ENCODE results near the gene COG6. TPM values are rescaled to one million over a fixed set of nuclear protein-coding genes. Genes with fewer than 3 reads are reported as not detected.

The COG6 gene
- total and polyA plus RNA-seq, 2 of the 4 experiments (the other 2 are of a cell fraction) = 22.8 to 37.5 TPM

DNA sequence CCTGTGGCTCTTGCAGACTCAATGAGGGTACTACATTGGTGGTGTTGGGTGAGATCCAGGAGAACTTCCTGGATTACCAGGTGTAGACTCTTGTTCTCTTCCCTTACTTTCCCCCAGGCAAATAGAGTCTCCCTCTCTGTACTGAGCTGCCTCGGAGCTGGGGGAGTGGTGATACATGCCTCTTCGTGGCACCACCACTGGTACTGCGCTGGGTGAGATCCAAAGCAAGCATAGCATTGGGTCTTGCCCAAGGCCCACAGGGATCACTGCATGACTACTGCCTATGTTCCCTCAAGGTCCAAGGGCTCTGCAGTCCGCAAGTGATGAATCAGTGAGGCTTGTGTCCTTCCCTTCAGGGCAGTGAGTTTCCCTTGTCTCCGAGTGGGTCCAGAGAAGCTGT is 81.6 kb downstream of the COG6 start:
- H3K18ac ChIP-seq (ENCODE audit: low read depth, low read length) = no peak overlapping the region
- no peak overlapping the region for H4K5ac ChIP-seq (ENCODE audit: low read depth, low read length)
- no peak overlapping the region for H3K4me3 ChIP-seq (ENCODE audit: insufficient read depth, low read depth, low read length)
- DNase-seq (no peak), ATAC-seq (ENCODE audit: low read depth) (no peak)
- H2AFZ ChIP-seq (replicated peaks; ENCODE audit: low read length, poor library complexity) = no peak overlapping the region
- WGBS, 2 experiments (ENCODE audit: extremely low coverage in 2 of 2, insufficient read length in 1 of 2) = 100% methylated on average over 1 of the region's 5 CpGs; no CpG with 5 or more reads in 1 of the 2 experiments
- no peak overlapping the region for H3K4me2 ChIP-seq (ENCODE audit: low read depth, low read length)
- ChIA-PET POLR2A (ENCODE audit: unreplicated experiment) (no interaction called here), CTCF (no interaction called here)
- no peak overlapping the region for H2BK15ac ChIP-seq (ENCODE audit: low read depth, low read length)
- in situ Hi-C loops (cut with MboI; ENCODE audit: low sequenced_read_pairs) (no loop called here), dilution Hi-C loops (cut with HindIII; ENCODE audit: low sequenced_read_pairs, unreplicated experiment) (no loop called here), intact Hi-C loops (cut with micrococcal nuclease) (no loop called here)
- no peak overlapping the region for H3K14ac ChIP-seq (replicated peaks; ENCODE audit: low read depth, low read length)
- no peak overlapping the region for H3K4ac ChIP-seq (ENCODE audit: low read depth, low read length)
- no peaks in the 10 kb centered on the region for H4K20me1 ChIP-seq (ENCODE audit: insufficient read depth, low read length)
- no TSS peak for BruUV-seq (replicated peaks)
- no peak overlapping the region for H3K9ac ChIP-seq (ENCODE audit: low read depth, low read length)
- no peak overlapping the region for H3K56ac ChIP-seq (ENCODE audit: extremely low read depth, insufficient read depth, low read length)
- H3K23ac ChIP-seq (ENCODE audit: low read depth, low read length) = no peak overlapping the region
- no peak overlapping the region for H2BK20ac ChIP-seq (ENCODE audit: low read depth, low read length)
- H4K91ac ChIP-seq (ENCODE audit: insufficient read depth, low read depth, low read length) = no peak overlapping the region
- H4K8ac ChIP-seq (ENCODE audit: low read depth in 2 of 2, low read length in 2 of 2) = no peak overlapping the region
- H2BK5ac ChIP-seq (ENCODE audit: low read depth, low read length, poor library complexity, severe bottlenecking) = no peak overlapping the region
- H3K27ac ChIP-seq (ENCODE audit: insufficient read depth, low read length) = no peak overlapping the region
- no peak overlapping the region for H2AK5ac ChIP-seq (ENCODE audit: low read depth, low read length)
- H3K36me3 ChIP-seq (ENCODE audit: control insufficient read depth, insufficient read depth, low read length) = peaks cover 14% of the 10 kb centered on the region; the same call in 1 of the 2 replicates
- no peak overlapping the region for H2AK9ac ChIP-seq (replicated peaks; ENCODE audit: low read depth, low read length, poor library complexity)
- no peaks in the 10 kb centered on the region for H3K4me1 ChIP-seq (ENCODE audit: control insufficient read depth, insufficient read depth, low read length)
- H3K9me3 ChIP-seq (ENCODE audit: control insufficient read depth, insufficient read depth, low read length) = no peaks in the 10 kb centered on the region
- H3K27me3 ChIP-seq (ENCODE audit: control insufficient read depth, insufficient read depth, low read length) = no peaks in the 10 kb centered on the region
- no peak for TF ChIP-seq RFX5 (IDR thresholded peaks at IDR 0.05; ENCODE audit: low read depth, low read length)
- TF ChIP-seq NFE2L2 (IDR thresholded peaks at IDR 0.05; ENCODE audit: low read depth, low read length) = no peak
- no peak for TF ChIP-seq CEBPB (IDR thresholded peaks at IDR 0.05; ENCODE audit: low read depth, low read length)
- no peak for TF ChIP-seq MAZ (IDR thresholded peaks at IDR 0.05; ENCODE audit: borderline replicate concordance, low read depth, low read length)
- no peak for TF ChIP-seq BHLHE40 (IDR thresholded peaks at IDR 0.05; ENCODE audit: low read depth, low read length)
- no peak for TF ChIP-seq MXI1 (IDR thresholded peaks at IDR 0.05; ENCODE audit: borderline replicate concordance, low read depth, low read length)
- TF ChIP-seq, protein P1, sequence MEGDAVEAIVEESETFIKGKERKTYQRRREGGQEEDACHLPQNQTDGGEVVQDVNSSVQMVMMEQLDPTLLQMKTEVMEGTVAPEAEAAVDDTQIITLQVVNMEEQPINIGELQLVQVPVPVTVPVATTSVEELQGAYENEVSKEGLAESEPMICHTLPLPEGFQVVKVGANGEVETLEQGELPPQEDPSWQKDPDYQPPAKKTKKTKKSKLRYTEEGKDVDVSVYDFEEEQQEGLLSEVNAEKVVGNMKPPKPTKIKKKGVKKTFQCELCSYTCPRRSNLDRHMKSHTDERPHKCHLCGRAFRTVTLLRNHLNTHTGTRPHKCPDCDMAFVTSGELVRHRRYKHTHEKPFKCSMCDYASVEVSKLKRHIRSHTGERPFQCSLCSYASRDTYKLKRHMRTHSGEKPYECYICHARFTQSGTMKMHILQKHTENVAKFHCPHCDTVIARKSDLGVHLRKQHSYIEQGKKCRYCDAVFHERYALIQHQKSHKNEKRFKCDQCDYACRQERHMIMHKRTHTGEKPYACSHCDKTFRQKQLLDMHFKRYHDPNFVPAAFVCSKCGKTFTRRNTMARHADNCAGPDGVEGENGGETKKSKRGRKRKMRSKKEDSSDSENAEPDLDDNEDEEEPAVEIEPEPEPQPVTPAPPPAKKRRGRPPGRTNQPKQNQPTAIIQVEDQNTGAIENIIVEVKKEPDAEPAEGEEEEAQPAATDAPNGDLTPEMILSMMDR (conservative IDR thresholded peaks at IDR 0.05; ENCODE audit: low read depth, low read length) = no peak
- TF ChIP-seq SMC3 (IDR thresholded peaks at IDR 0.05; ENCODE audit: low read depth, low read length) = no peak
- TF ChIP-seq MAFK (IDR thresholded peaks at IDR 0.05; ENCODE audit: low read depth, low read length) = no peak
- no peak for TF ChIP-seq POLR2A (IDR thresholded peaks at IDR 0.05; ENCODE audit: low read depth, low read length)
- no peaks in the 10 kb centered on the region for H3K79me1 ChIP-seq (ENCODE audit: low read depth in 1 of 2, low read length in 2 of 2)
- H2BK120ac ChIP-seq (ENCODE audit: low read depth, low read length) = no peak overlapping the region
- no peaks in the 10 kb centered on the region for H3K9me1 ChIP-seq (ENCODE audit: insufficient read depth, low read length)

Data from IMR-90 (cell line).